C4-2B (cell line): ENCODE measurements around the gene C8B.

Experiments used
- H3K27ac ChIP-seq: fragments of 450-650 bp; 2 replicates; pipeline ENCODE4 v1.5.1; 2017
- CTCF ChIP-seq: fragments of 450-650 bp; conservative IDR thresholded peaks from 2 replicates; pipeline ENCODE4 v1.5.1; 2017; ENCODE audit warnings: mild to moderate bottlenecking
- ZFX ChIP-seq: fragments of 450-650 bp; IDR thresholded peaks from 2 replicates; pipeline ENCODE4 v1.6.1; 2017

Gene C8B

GRCh38 chr1:56965916-56966697 lies at the start of gene C8B:
Gene C8B, minus strand, starts transcription at chr1:56966015. Its CDS starts 67 bp downstream, at chr1:56965948.
- no peak for TF ChIP-seq CTCF
- no peak for TF ChIP-seq ZFX
- no peak within 1 kb of the TSS for H3K27ac ChIP-seq

GRCh38 chr1:57015071-57015470 lies 49.3 kb upstream of the C8B start:
- no peak overlapping the region for H3K27ac ChIP-seq
- TF ChIP-seq ZFX, result no peak
- no peak for TF ChIP-seq CTCF

GRCh38 chr1:57013522-57013921 lies 47.7 kb upstream of the C8B start:
- no peak overlapping the region for H3K27ac ChIP-seq
- TF ChIP-seq ZFX (no peak), CTCF (no peak)

- no peak for TF ChIP-seq CTCF
- no peak overlapping the region for H3K27ac ChIP-seq
Observed at GRCh38 chr1:57012315-57012714, 46.5 kb upstream of the C8B start.

- TF ChIP-seq ZFX (no peak), CTCF (no peak)
Observed at GRCh38 chr1:57010511-57010910, 44.7 kb upstream of the C8B start.

GRCh38 chr1:57007948-57008347 lies 42.1 kb upstream of the C8B start:
- no peak overlapping the region for H3K27ac ChIP-seq
- TF ChIP-seq CTCF (no peak), ZFX (no peak)

More at GRCh38 chr1:57010511-57010910, 44.7 kb upstream of the C8B start:
- no peak overlapping the region for H3K27ac ChIP-seq

- TF ChIP-seq ZFX (no peak), CTCF (no peak)
- no peak overlapping the region for H3K27ac ChIP-seq
Observed at GRCh38 chr1:57007472-57007871, 41.7 kb upstream of the C8B start.
